Smooth muscle cell (in vitro differentiated cells): ENCODE data around the gene ABHD15. TPM values are rescaled to one million over a fixed set of nuclear protein-coding genes. Genes with fewer than 3 reads are reported as not detected.
"Not testable (repeated sequence)": the region's sequence is repeated elsewhere in the genome, so short reads cannot be mapped to it uniquely, and the experiment has no call there.

ENCODE experiments used
- DNase-seq: peaks from one replicate; lab custom pipeline; 2025; ENCODE audit not compliant: unreplicated experiment; lab: John Stamatoyannopoulos, UW
- H2AFZ ChIP-seq: fragments of 200-600 bp; sonication (generic); 2 replicates; pipeline ENCODE4 v1.6.0; 2016; ENCODE audit warnings: antibody characterized with exemption, low read depth, mild to moderate bottlenecking
- H3F3A ChIP-seq: fragments of 200-600 bp; sonication (generic); 2 replicates; pipeline ENCODE4 v1.6.0; 2017; ENCODE audit warnings: antibody characterized with exemption, low read depth
- H3K27ac ChIP-seq: fragments of 200-600 bp; sonication (generic); 2 replicates; pipeline ENCODE4 v1.5.1; 2016; ENCODE audit warnings: low read depth, mild to moderate bottlenecking
- H3K27me3 ChIP-seq: fragments of 200-600 bp; sonication (generic); 2 replicates; pipeline ENCODE4 v1.6.1; 2016; ENCODE audit warnings: low read depth, mild to moderate bottlenecking
- H3K36me3 ChIP-seq: fragments of 200-600 bp; sonication (generic); 2 replicates; pipeline ENCODE4 v1.5.1; 2016; ENCODE audit warnings: low read depth
- H3K4me1 ChIP-seq: fragments of 200-600 bp; sonication (generic); 2 replicates; pipeline ENCODE4 v1.5.1; 2016; ENCODE audit warnings: low read depth
- H3K4me2 ChIP-seq: fragments of 200-600 bp; sonication (generic); 2 replicates; pipeline ENCODE4 v1.6.0; 2016; ENCODE audit warnings: mild to moderate bottlenecking
- H3K4me3 ChIP-seq: fragments of 200-600 bp; sonication (generic); 2 replicates; pipeline ENCODE4 v1.5.1; 2016; ENCODE audit warnings: mild to moderate bottlenecking
- H3K79me2 ChIP-seq: fragments of 200-600 bp; sonication (generic); 2 replicates; pipeline ENCODE4 v1.6.0; 2016; ENCODE audit warnings: low read depth, mild to moderate bottlenecking
- H3K9ac ChIP-seq: fragments of 200-600 bp; sonication (generic); 2 replicates; pipeline ENCODE4 v1.6.0; 2016; ENCODE audit warnings: low read depth
- H3K9me3 ChIP-seq: fragments of 200-600 bp; sonication (generic); replicated peaks from 2 replicates; pipeline ENCODE4 v1.5.1; 2016; ENCODE audit warnings: low read depth
- H4K20me1 ChIP-seq: fragments of 200-600 bp; sonication (generic); 2 replicates; pipeline ENCODE4 v1.6.0; 2016; ENCODE audit warnings: low read depth
- CTCF ChIP-seq: fragments of 200-600 bp; sonication (generic); IDR thresholded peaks from 2 replicates; pipeline ENCODE4 v1.5.1; 2017; ENCODE audit warnings: borderline replicate concordance, mild to moderate bottlenecking, antibody characterized with exemption; ENCODE audit not compliant: insufficient read depth, poor library complexity, severe bottlenecking
- WGBS: methylation state at CpG from one replicate; pipeline ENCODE4 v1.1.7; 2016; ENCODE audit warnings: low lambda C conversion rate; 5-methylcytosine and 5-hydroxymethylcytosine counted together
- polyA plus RNA-seq: library from polyadenylated mRNA; unstranded; fragments of >200 nt; fragmentation: Nextera tagmentation; extraction: Ambion mirVana; gene quantifications from 2 replicates; pipeline ENCODE4 v1.2.1, GENCODE V29; 2016
- total RNA-seq: library from RNA; depleted of rRNA; stranded (reverse); fragments of >200 nt; gene quantifications from 2 replicates; pipeline ENCODE4 v1.2.3, GENCODE V29; 2014

Gene ABHD15
- total and polyA plus RNA-seq, 2 experiments from 2014 or later: 5.0 to 7.4 TPM

DNA sequence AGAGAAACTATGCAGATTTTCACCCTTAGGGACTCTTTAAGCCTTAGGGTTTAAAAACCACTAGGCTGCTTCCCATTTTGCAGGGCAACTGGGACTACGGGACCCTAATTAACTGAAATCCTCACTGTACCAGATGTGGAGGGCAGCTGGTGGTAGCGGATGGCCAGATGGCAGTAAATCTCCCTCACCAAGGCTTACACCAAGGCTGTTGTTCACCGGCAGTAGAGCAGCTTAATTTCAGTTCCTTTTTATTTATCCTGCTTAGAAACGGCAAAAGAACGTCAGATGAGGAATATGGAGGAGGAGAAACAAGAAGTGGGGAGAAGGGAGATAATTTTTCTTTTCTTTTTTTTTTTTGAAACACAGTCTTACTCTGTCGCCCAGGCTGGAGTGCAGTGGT lies 6.5 kb downstream of the ABHD15 start:
- DNase-seq: no peak
- H4K20me1 ChIP-seq: no peaks in the 10 kb centered on the region
- no peaks in the 10 kb centered on the region for H3F3A ChIP-seq
- peaks cover 7% of the 10 kb centered on the region for H3K27me3 ChIP-seq
- H3K4me2 ChIP-seq: no peak overlapping the region
- no peak overlapping the region for H2AFZ ChIP-seq
- H3K4me1 ChIP-seq: peaks cover under 1% of the 10 kb centered on the region
- no peaks in the 10 kb centered on the region for H3K36me3 ChIP-seq
- H3K9me3 ChIP-seq: no peaks in the 10 kb centered on the region
- H3K27ac ChIP-seq: no peak overlapping the region
- 69% methylated on average over 6 of the region's 6 CpGs for WGBS
- H3K79me2 ChIP-seq: no peaks in the 10 kb centered on the region
- H3K9ac ChIP-seq: no peak overlapping the region
- no peak for TF ChIP-seq CTCF
- no peak overlapping the region for H3K4me3 ChIP-seq

- no peak overlapping the region for H3K27ac ChIP-seq
- no peaks in the 10 kb centered on the region for H3K36me3 ChIP-seq
- no peaks in the 10 kb centered on the region for H3K4me1 ChIP-seq
- no peaks in the 10 kb centered on the region for H3K79me2 ChIP-seq
- H3K9ac ChIP-seq: no peak overlapping the region
- no peak for TF ChIP-seq CTCF
- H3K27me3 ChIP-seq: peaks cover 2% of the 10 kb centered on the region
- no peak overlapping the region for H3K4me2 ChIP-seq
- H3F3A ChIP-seq: no peaks in the 10 kb centered on the region
- no peaks in the 10 kb centered on the region for H4K20me1 ChIP-seq
- no peak for DNase-seq
- 89% methylated on average over 2 of the region's 2 CpGs for WGBS
- H3K4me3 ChIP-seq: no peak overlapping the region
- no peak overlapping the region for H2AFZ ChIP-seq
- no peaks in the 10 kb centered on the region for H3K9me3 ChIP-seq
These were observed 7.2 kb downstream of the ABHD15 start for GRCh38 chr17:29559640-29560039.

DNA sequence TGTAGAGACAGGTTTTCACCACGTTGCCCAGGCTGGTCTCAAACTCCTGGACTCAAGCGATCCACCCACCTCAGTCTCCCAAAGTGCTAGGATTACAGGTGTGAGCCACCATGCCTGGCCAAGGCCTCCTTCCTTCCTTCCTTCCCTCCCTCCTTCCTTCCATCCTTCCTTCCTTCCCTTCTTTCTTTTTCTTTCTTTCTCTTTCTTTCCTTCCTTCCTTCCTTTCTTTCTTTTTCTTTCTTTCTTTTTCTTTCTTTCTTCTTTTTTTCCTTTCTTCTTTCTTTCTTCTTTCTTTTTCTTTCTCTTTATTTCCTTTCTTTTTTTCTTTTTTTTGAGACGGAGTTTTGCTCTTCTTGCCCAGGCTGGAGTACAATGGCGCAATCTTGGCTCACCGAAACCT lies 8.7 kb downstream of the ABHD15 start:
- H3K36me3 ChIP-seq, H3K4me1 ChIP-seq, H4K20me1 ChIP-seq, H3K27me3 ChIP-seq, H3K9ac ChIP-seq, H3F3A ChIP-seq, H3K4me3 ChIP-seq, H3K9me3 ChIP-seq, H3K79me2 ChIP-seq, H3K4me2 ChIP-seq, H2AFZ ChIP-seq, H3K27ac ChIP-seq, DNase-seq: not testable (repeated sequence)
- WGBS: 91% methylated on average over 5 of the region's 5 CpGs

GRCh38 chr17:29557739-29558116 lies 9.1 kb downstream of the ABHD15 start:
- no peaks in the 10 kb centered on the region for H3K9me3 ChIP-seq
- no peaks in the 10 kb centered on the region for H3K79me2 ChIP-seq
- H2AFZ ChIP-seq: no peak overlapping the region
- no peak for TF ChIP-seq CTCF
- H4K20me1 ChIP-seq: no peaks in the 10 kb centered on the region
- no peaks in the 10 kb centered on the region for H3K27me3 ChIP-seq
- no peak overlapping the region for H3K4me3 ChIP-seq
- DNase-seq: no peak
- no peaks in the 10 kb centered on the region for H3K36me3 ChIP-seq
- no peak overlapping the region for H3K4me2 ChIP-seq
- no peak overlapping the region for H3K9ac ChIP-seq
- H3K27ac ChIP-seq: no peak overlapping the region
- no peaks in the 10 kb centered on the region for H3F3A ChIP-seq
- H3K4me1 ChIP-seq: no peaks in the 10 kb centered on the region
